HepG2 (cell line): ENCODE results near the gene MARK2. TPM values are rescaled to one million over a fixed set of nuclear protein-coding genes. Genes with fewer than 3 reads are reported as not detected.

Experiments used
- ATAC-seq: fragments of 200-7000 bp; cut with Tn5 transposase; 3 replicates; pipeline ENCODE4 v1.9.1; 2020; ENCODE audit warnings: mild to moderate bottlenecking, moderate library complexity
- BruUV-seq: library from RNA; stranded (reverse); fragments of 400-500 nt; replicated peaks from 2 replicates; lab custom pipeline; 2021; lab: Mats Ljungman, UMichigan
- CTCF ChIA-PET: fragments of 300-600 bp; formaldehyde crosslinking; extraction: SDS; loops from one replicate; lab custom pipeline; 2021; ENCODE audit warnings: low total read pairs, inconsistent platforms, low intra/inter-chr PET ratio; lab: Yijun Ruan, JAX
- POLR2A ChIA-PET: fragments of 350-600 bp; sonication (Branson Sonifier 250); formaldehyde crosslinking; loops from one replicate; lab custom pipeline; 2020; ENCODE audit warnings: antibody characterized with exemption, inconsistent platforms; lab: Yijun Ruan, JAX
- DNase-seq: peaks from one replicate; pipeline ENCODE4 v3.0.0-alpha.2; 2015; ENCODE audit warnings: low spot score
- FAIRE-seq: peaks from 3 replicates; lab custom pipeline; 2011; peaks lifted over from hg19 to GRCh38; lab: Jason Lieb, UNC
- H2AFZ ChIP-seq: one replicate; pipeline ENCODE4 v1.6.1; 2011; ENCODE audit warnings: low read length, inconsistent platforms
- H3K27ac ChIP-seq: fragments of 300-600 bp; 3 replicates; pipeline ENCODE4 v1.8.0; 2011; ENCODE audit warnings: mixed run types, mild to moderate bottlenecking, mixed read lengths, low read length, inconsistent platforms; ENCODE audit not compliant: insufficient read depth; ENCODE audit errors: extremely low read length
- H3K27me3 ChIP-seq, 2 experiments: fragments of 200-600 bp in 1 of 2; 2 replicates in 1 of 2; 3 replicates in 1 of 2; pipeline versions ENCODE4 v1.6.0 to v1.8.0; 2011; ENCODE audit warnings: low read length in 2 of 2, mild to moderate bottlenecking in 2 of 2, moderate library complexity in 2 of 2, inconsistent platforms in 1 of 2; ENCODE audit not compliant: insufficient read depth in 2 of 2, control insufficient read depth in 1 of 2
- H3K36me3 ChIP-seq, 2 experiments: fragments of 200-600 bp in 1 of 2; replicated peaks in 1 of 2; 2 replicates in 1 of 2; 3 replicates in 1 of 2; pipeline versions ENCODE4 v1.5.1 to v1.8.0; 2011; ENCODE audit warnings: low read length in 2 of 2, inconsistent platforms in 1 of 2; ENCODE audit not compliant: insufficient read depth in 2 of 2, control insufficient read depth in 1 of 2
- H3K4me1 ChIP-seq: 2 replicates; pipeline ENCODE4 v1.5.1; 2012; ENCODE audit warnings: low read length, inconsistent platforms; ENCODE audit not compliant: insufficient read depth
- H3K4me2 ChIP-seq: 2 replicates; pipeline ENCODE4 v1.6.0; 2011; ENCODE audit warnings: low read depth, low read length, inconsistent platforms
- H3K4me3 ChIP-seq, 3 experiments: fragments of 200-600 bp in 1 of 3; sonication (generic), shearing (Covaris generic) in 1 of 3; replicated peaks in 1 of 3; 2 replicates each; pipeline ENCODE4 v1.5.1; 2011 to 2016; ENCODE audit warnings: low read length in 3 of 3, inconsistent platforms in 2 of 3, low read depth in 2 of 3, mild to moderate bottlenecking in 2 of 3, control low read depth in 1 of 3, mixed read lengths in 1 of 3; ENCODE audit not compliant: insufficient read depth in 1 of 3
- H3K79me2 ChIP-seq: one replicate; pipeline ENCODE4 v1.6.1; 2011; ENCODE audit warnings: low read length, inconsistent platforms; ENCODE audit not compliant: insufficient read depth
- H3K9ac ChIP-seq: 2 replicates; pipeline ENCODE4 v1.6.0; 2011; ENCODE audit warnings: mild to moderate bottlenecking, low read depth, low read length, inconsistent platforms; ENCODE audit not compliant: insufficient read depth
- H3K9me3 ChIP-seq: 2 replicates; pipeline ENCODE4 v1.5.1; 2012; ENCODE audit warnings: mild to moderate bottlenecking, low read length
- H4K20me1 ChIP-seq: 2 replicates; pipeline ENCODE4 v1.6.0; 2011; ENCODE audit warnings: inconsistent platforms, mild to moderate bottlenecking, low read length, moderate library complexity; ENCODE audit not compliant: insufficient read depth
- ATRX ChIP-seq: sonication (generic); formaldehyde crosslinking; IDR thresholded peaks from 2 replicates; pipeline ENCODE4 v1.4.0; 2020; ENCODE audit warnings: missing genetic modification reagents, borderline replicate concordance
- HDAC2 ChIP-seq: sonication (generic); formaldehyde crosslinking; IDR thresholded peaks from 2 replicates; pipeline ENCODE4 v1.4.0; 2020; ENCODE audit warnings: missing genetic modification reagents
- MTA1 ChIP-seq: sonication (generic); formaldehyde crosslinking; IDR thresholded peaks from 2 replicates; pipeline ENCODE4 v1.4.0; 2020; ENCODE audit warnings: missing genetic modification reagents, mild to moderate bottlenecking, borderline replicate concordance
- MYPOP ChIP-seq: sonication (generic); formaldehyde crosslinking; IDR thresholded peaks from 2 replicates; pipeline ENCODE4 v1.8.1; 2023; ENCODE audit warnings: mild to moderate bottlenecking, moderate library complexity, missing genetic modification reagents
- PHF8 ChIP-seq: sonication (generic); formaldehyde crosslinking; IDR thresholded peaks from 2 replicates; pipeline ENCODE4 v1.5.0; 2020; ENCODE audit warnings: missing genetic modification reagents
- REPIN1 ChIP-seq: sonication (generic); formaldehyde crosslinking; IDR thresholded peaks from 2 replicates; pipeline ENCODE4 v1.8.0; 2022; ENCODE audit warnings: missing genetic modification reagents, low read depth, mild to moderate bottlenecking, borderline replicate concordance
- RFX1 ChIP-seq: fragments of 450-650 bp; IDR thresholded peaks from 2 replicates; pipeline ENCODE4 v1.6.1; 2017
- SKI ChIP-seq: fragments of 450-650 bp; IDR thresholded peaks from one replicate; pipeline ENCODE4 v1.6.1; 2018; ENCODE audit warnings: mild to moderate bottlenecking; ENCODE audit not compliant: partially characterized antibody
- TSC22D2 ChIP-seq: sonication (generic); formaldehyde crosslinking; IDR thresholded peaks from 2 replicates; pipeline ENCODE4 v1.5.1; 2020; ENCODE audit warnings: missing genetic modification reagents, mild to moderate bottlenecking, borderline replicate concordance
- ZFP91 ChIP-seq: sonication (generic); formaldehyde crosslinking; IDR thresholded peaks from 2 replicates; pipeline ENCODE4 v1.9.0; 2022; ENCODE audit warnings: missing genetic modification reagents, mild to moderate bottlenecking, borderline replicate concordance
- ZNF24 ChIP-seq: fragments of 450-650 bp; IDR thresholded peaks from 2 replicates; pipeline ENCODE4 v1.6.1; 2017; ENCODE audit warnings: antibody characterized with exemption, mild to moderate bottlenecking
- ZNF446 ChIP-seq: sonication (generic); formaldehyde crosslinking; IDR thresholded peaks from 2 replicates; pipeline ENCODE4 v1.5.0; 2020; ENCODE audit warnings: mild to moderate bottlenecking, missing genetic modification reagents
- ZNF780A ChIP-seq: sonication (generic); formaldehyde crosslinking; IDR thresholded peaks from 2 replicates; pipeline ENCODE4 v1.8.0; 2022; ENCODE audit warnings: mild to moderate bottlenecking, missing genetic modification reagents, moderate library complexity
- WGBS: methylation state at CpG from one replicate; pipeline ENCODE4 v1.1.6; 2017; ENCODE audit warnings: low lambda C conversion rate; 5-methylcytosine and 5-hydroxymethylcytosine counted together
- in situ Hi-C: cut with HindIII; loops from 2 replicates; pipeline ENCODE4 v1.10.0; 2017; ENCODE audit warnings: low pct_unique_long_range_greater_than_20kb; ENCODE audit not compliant: extremely low pct_ligation_motif_present
- intact Hi-C: fragments of 100-400 bp; cut with micrococcal nuclease; formaldehyde crosslinking; loops from one replicate; pipeline ENCODE4 v1.10.0; 2022; ENCODE audit not compliant: unreplicated experiment
- polyA plus RNA-seq, 8 experiments: library from polyadenylated mRNA; depleted of rRNA in 3 of 8; stranded (reverse) in 7 of 8; unstranded in 1 of 8; fragments of >200 nt; fragmentation: Illumina TruSeq in 4 of 8; extraction: Trizol in 4 of 8; gene quantifications; 2 replicates each; pipeline versions ENCODE4 v1.2.1 to v1.2.3, GENCODE V29; 2011 to 2016; ENCODE audit warnings: low read depth in 4 of 8, missing spikeins in 1 of 8, mixed read lengths in 1 of 8; ENCODE audit not compliant: insufficient read depth in 1 of 8
- total RNA-seq, 5 experiments: library from RNA; depleted of rRNA; stranded (reverse); fragments of >200 nt; fragmentation: Illumina TruSeq; extraction: Trizol; gene quantifications; 2 replicates each; pipeline ENCODE4 v1.2.3, GENCODE V29; 2016; ENCODE audit warnings: low read depth in 1 of 5
- TF ChIP-seq, protein P1 (sequence below): IDR thresholded peaks from 2 replicates; pipeline ENCODE4 v1.4.0; 2020; ENCODE audit warnings: mild to moderate bottlenecking, missing genetic modification reagents
- TF ChIP-seq, protein P2 (sequence below): IDR thresholded peaks from 2 replicates; pipeline ENCODE4 v1.6.1; 2016; ENCODE audit warnings: mild to moderate bottlenecking

The MARK2 gene
- total and polyA plus RNA-seq, 2 of the 13 experiments (the other 11 are each of a cell fraction or from before 2014, with no cell fraction given): 13.5 to 13.9 TPM

DNA sequence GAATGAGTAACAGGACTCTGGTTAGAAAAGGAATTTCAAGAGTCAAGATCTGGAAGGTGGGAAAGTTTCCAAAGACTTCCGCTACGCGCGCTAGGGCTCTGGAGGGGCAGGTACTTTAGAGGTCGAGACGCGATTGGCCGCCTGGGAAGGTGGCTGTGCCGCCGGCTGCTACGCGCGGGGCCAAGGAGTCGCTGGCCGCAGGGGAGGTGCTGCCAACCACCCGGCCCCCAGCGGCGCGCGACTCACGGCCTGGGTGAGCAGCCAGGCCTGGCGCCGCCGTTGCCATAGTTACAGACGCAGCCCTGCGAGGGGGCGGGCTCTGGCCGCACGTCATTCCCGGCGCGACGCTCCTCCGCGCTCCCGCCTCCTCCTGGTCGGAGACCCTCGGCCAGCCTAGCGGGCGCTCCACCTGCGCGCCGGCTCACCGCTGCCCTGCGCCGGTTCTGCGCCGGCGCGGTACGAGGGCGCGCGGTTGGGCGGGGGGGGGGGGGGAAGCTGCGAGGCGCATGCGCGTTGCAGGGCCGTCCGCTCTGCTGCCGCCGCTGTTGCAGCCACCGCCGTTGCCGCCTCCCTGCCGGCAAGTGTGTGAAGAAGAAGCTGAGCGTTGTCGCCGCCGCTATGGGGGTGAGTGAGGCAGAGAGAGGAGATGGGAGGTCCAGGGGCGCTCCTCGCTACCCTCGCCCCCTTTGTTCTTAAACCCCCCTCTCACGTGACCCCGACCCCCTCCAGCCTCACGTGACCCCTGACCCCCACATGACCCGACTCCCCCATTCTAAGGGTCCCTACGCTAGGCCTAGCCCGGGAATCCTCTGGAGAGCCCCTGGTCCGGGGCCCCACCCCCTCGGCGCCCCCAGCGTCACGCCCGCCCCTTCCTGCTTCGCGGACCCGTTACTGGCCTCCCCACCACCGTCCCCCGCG is 99.8 kb downstream of the MARK2 start, which contains the start of gene NAA40:
Gene NAA40, plus strand, starts transcription at position 524 of the 918 bp plus-strand sequence. Its CDS starts 95 bp downstream, at position 619.
- ChIA-PET CTCF (no interaction called here), POLR2A (interaction anchor here (0.6 to 0.9 kb wide), 2 partner anchors 17 to 36 kb away, joined by 3 read pairs; partner anchors contain the start of gene COX8A)
- H3K27ac ChIP-seq: peak within 1 kb of the TSS; percentile 70
- intact Hi-C loops: loop anchor here (2.0 kb wide), 1 partner anchor 22 kb away; the partner anchor contains the start of gene RCOR2
- no peaks in the 10 kb centered on the region; a peak in 1 of 5 replicates for H3K27me3 ChIP-seq
- peak; percentile 68 for FAIRE-seq
- H4K20me1 ChIP-seq: no peaks in the 10 kb centered on the region
- no peaks in the 10 kb centered on the region for H3K36me3 ChIP-seq
- H2AFZ ChIP-seq: peak within 1 kb of the TSS; percentile 83
- H3K79me2 ChIP-seq: peaks cover 30% of the 10 kb centered on the region
- H3K4me2 ChIP-seq: peak within 1 kb of the TSS; percentile 93
- BruUV-seq: no TSS peak
- peak; percentile 92 for DNase-seq
- 3% methylated on average over 20 of the region's 92 CpGs for WGBS
- in situ Hi-C loops: no loop called here
- ATAC-seq: peak; percentile 93
- H3K4me3 ChIP-seq: peak within 1 kb of the TSS; percentile 78 to 94 (median 82)
- H3K4me1 ChIP-seq: peaks cover 41% of the 10 kb centered on the region
- no peaks in the 10 kb centered on the region for H3K9me3 ChIP-seq
- peak within 1 kb of the TSS; percentile 86 for H3K9ac ChIP-seq
- TF ChIP-seq TSC22D2 (CRISPR knock-in tag): 0 out of 2 replicates have a peak, but pooled peaks have one; percentile 36
- TF ChIP-seq RFX1: peak; percentile 96
- TF ChIP-seq, protein P1, sequence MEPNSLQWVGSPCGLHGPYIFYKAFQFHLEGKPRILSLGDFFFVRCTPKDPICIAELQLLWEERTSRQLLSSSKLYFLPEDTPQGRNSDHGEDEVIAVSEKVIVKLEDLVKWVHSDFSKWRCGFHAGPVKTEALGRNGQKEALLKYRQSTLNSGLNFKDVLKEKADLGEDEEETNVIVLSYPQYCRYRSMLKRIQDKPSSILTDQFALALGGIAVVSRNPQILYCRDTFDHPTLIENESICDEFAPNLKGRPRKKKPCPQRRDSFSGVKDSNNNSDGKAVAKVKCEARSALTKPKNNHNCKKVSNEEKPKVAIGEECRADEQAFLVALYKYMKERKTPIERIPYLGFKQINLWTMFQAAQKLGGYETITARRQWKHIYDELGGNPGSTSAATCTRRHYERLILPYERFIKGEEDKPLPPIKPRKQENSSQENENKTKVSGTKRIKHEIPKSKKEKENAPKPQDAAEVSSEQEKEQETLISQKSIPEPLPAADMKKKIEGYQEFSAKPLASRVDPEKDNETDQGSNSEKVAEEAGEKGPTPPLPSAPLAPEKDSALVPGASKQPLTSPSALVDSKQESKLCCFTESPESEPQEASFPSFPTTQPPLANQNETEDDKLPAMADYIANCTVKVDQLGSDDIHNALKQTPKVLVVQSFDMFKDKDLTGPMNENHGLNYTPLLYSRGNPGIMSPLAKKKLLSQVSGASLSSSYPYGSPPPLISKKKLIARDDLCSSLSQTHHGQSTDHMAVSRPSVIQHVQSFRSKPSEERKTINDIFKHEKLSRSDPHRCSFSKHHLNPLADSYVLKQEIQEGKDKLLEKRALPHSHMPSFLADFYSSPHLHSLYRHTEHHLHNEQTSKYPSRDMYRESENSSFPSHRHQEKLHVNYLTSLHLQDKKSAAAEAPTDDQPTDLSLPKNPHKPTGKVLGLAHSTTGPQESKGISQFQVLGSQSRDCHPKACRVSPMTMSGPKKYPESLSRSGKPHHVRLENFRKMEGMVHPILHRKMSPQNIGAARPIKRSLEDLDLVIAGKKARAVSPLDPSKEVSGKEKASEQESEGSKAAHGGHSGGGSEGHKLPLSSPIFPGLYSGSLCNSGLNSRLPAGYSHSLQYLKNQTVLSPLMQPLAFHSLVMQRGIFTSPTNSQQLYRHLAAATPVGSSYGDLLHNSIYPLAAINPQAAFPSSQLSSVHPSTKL (CRISPR knock-in tag): peak; percentile 48
- no peak for TF ChIP-seq ZNF24
- TF ChIP-seq MYPOP (CRISPR knock-in tag): peak; percentile 95
- TF ChIP-seq, protein P2, sequence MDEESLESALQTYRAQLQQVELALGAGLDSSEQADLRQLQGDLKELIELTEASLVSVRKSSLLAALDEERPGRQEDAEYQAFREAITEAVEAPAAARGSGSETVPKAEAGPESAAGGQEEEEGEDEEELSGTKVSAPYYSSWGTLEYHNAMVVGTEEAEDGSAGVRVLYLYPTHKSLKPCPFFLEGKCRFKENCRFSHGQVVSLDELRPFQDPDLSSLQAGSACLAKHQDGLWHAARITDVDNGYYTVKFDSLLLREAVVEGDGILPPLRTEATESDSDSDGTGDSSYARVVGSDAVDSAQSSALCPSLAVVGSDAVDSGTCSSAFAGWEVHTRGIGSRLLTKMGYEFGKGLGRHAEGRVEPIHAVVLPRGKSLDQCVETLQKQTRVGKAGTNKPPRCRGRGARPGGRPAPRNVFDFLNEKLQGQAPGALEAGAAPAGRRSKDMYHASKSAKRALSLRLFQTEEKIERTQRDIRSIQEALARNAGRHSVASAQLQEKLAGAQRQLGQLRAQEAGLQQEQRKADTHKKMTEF (CRISPR knock-in tag): peak; percentile 77
- no peak for TF ChIP-seq MTA1
- no peak for TF ChIP-seq ZNF780A (CRISPR knock-in tag)
- TF ChIP-seq PHF8 (CRISPR knock-in tag): peak; percentile 43
- TF ChIP-seq ZNF446 (CRISPR knock-in tag): no peak
- TF ChIP-seq SKI: peak; percentile 72
- no peak for TF ChIP-seq ATRX (CRISPR knock-in tag)
- TF ChIP-seq REPIN1 (CRISPR knock-in tag): peak; percentile 63; the same call in 1 of the 2 replicates
- TF ChIP-seq HDAC2: peak; percentile 59; the same call in 1 of the 2 replicates
- peak; percentile 61; the same call in 1 of the 2 replicates for TF ChIP-seq ZFP91 (CRISPR knock-in tag)
